Measurements from ENCODE around the gene WDR86. TPM values are rescaled to one million over a fixed set of nuclear protein-coding genes. Genes with fewer than 3 reads are reported as not detected.

The WDR86 gene
- total and polyA plus RNA-seq, 7 experiments from 2014 or later = 0.24 to 9.7 (median 2.3) TPM; not detected in 3

- H3K27ac Mint-ChIP-seq = no peak overlapping the region
- Histone ChIP-seq H3K4me1 (ENCODE audit: control insufficient read depth in 2 of 2, insufficient read depth in 2 of 2, low read length in 2 of 2) (no peaks in the 10 kb centered on the region), H3K27ac (ENCODE audit: low read depth, low read length) (no peak overlapping the region), H3K36me3 (ENCODE audit: control insufficient read depth in 2 of 3, insufficient read depth in 3 of 3, low read length in 3 of 3) (no peaks in the 10 kb centered on the region), H3K9me3 (ENCODE audit: control insufficient read depth in 2 of 3, low read length in 3 of 3) (peaks cover 0 to 7% (median 3%) of the 10 kb centered on the region in 3 experiments), H3K27me3 (ENCODE audit: control insufficient read depth in 2 of 2, insufficient read depth in 2 of 2, low read length in 2 of 2) (no peaks in the 10 kb centered on the region), H3K4me3 (ENCODE audit: low read length) (no peak overlapping the region)
- no peak overlapping the region for H3K4me3 Mint-ChIP-seq
- ChIA-PET POLR2A (no interaction called here), CTCF (no interaction called here)
- peaks cover 0 to 18% (median 8%) of the 10 kb centered on the region in 11 donors for H3K9me3 Mint-ChIP-seq
- H3K36me3 Mint-ChIP-seq = peaks cover 0 to 9% (median 4%) of the 10 kb centered on the region in 5 donors
- no peak for ATAC-seq
- peaks cover 2 to 60% (median 7%) of the 10 kb centered on the region in 5 donors for H3K27me3 Mint-ChIP-seq
- peaks cover 0 to 13% (median 4%) of the 10 kb centered on the region in 7 donors for H3K4me1 Mint-ChIP-seq
- intact Hi-C loops (cut with micrococcal nuclease) = no loop called here
- no peak for DNase-seq
Measured at GRCh38 chr7:151416941-151417315, 7.1 kb upstream of the WDR86 start.

GRCh38 chr7:151416112-151416940 is 6.5 kb upstream of the WDR86 start:
- Mint-ChIP-seq H3K9me3 (peaks cover 0 to 18% (median 6%) of the 10 kb centered on the region in 11 donors), H3K27me3 (peaks cover 7 to 61% (median 11%) of the 10 kb centered on the region in 5 donors), H3K4me3 (no peak overlapping the region), H3K36me3 (peaks cover 0 to 9% (median 0%) of the 10 kb centered on the region in 5 donors), H3K4me1 (peaks cover 0 to 13% (median 5%) of the 10 kb centered on the region in 7 donors), H3K27ac (no peak overlapping the region)
- no peak overlapping the region for H3K4me3 ChIP-seq (ENCODE audit: low read length)
- ChIA-PET CTCF (interaction anchor here (1.3 kb wide), 1 partner anchor 32 kb away, joined by 4 read pairs; no protein-coding TSS in a partner anchor), POLR2A (interaction anchor here (0.7 kb wide), 1 partner anchor 700 kb away, joined by 3 read pairs; the partner anchor contains the start of gene GIMAP1)
- peaks cover 0 to 7% (median 3%) of the 10 kb centered on the region in 3 experiments for H3K9me3 ChIP-seq (ENCODE audit: control insufficient read depth in 2 of 3, low read length in 3 of 3)
- no peaks in the 10 kb centered on the region for H3K27me3 ChIP-seq (ENCODE audit: control insufficient read depth in 2 of 2, insufficient read depth in 2 of 2, low read length in 2 of 2)
- peaks cover 0 to 2% of the 10 kb centered on the region in 2 donors for H3K4me1 ChIP-seq (ENCODE audit: control insufficient read depth in 2 of 2, insufficient read depth in 2 of 2, low read length in 2 of 2)
- intact Hi-C loops (cut with micrococcal nuclease) = no loop called here
- ATAC-seq (no peak), DNase-seq (no peak)
- H3K36me3 ChIP-seq (ENCODE audit: control insufficient read depth in 2 of 3, insufficient read depth in 3 of 3, low read length in 3 of 3) = no peaks in the 10 kb centered on the region
- H3K27ac ChIP-seq (ENCODE audit: low read depth, low read length) = no peak overlapping the region

- peaks cover 0 to 9% (median 0%) of the 10 kb centered on the region in 5 donors for H3K36me3 Mint-ChIP-seq
- no peak overlapping the region for H3K27ac ChIP-seq (ENCODE audit: low read depth, low read length)
- no peak overlapping the region for H3K4me3 Mint-ChIP-seq
- ChIA-PET POLR2A (interaction anchor here (0.7 kb wide), 1 partner anchor 699 kb away, joined by 3 read pairs; the partner anchor contains the start of gene GIMAP1), CTCF (interaction anchor here (1.3 kb wide), 1 partner anchor 32 kb away, joined by 4 read pairs; no protein-coding TSS in a partner anchor)
- peaks cover 4 to 7% of the 10 kb centered on the region in 2 donors for H3K4me1 ChIP-seq (ENCODE audit: control insufficient read depth in 2 of 2, insufficient read depth in 2 of 2, low read length in 2 of 2)
- H3K27me3 ChIP-seq (ENCODE audit: control insufficient read depth in 2 of 2, insufficient read depth in 2 of 2, low read length in 2 of 2) = no peaks in the 10 kb centered on the region
- peaks cover 0 to 7% (median 3%) of the 10 kb centered on the region in 3 experiments for H3K9me3 ChIP-seq (ENCODE audit: control insufficient read depth in 2 of 3, low read length in 3 of 3)
- H3K27me3 Mint-ChIP-seq = peaks cover 15 to 65% (median 19%) of the 10 kb centered on the region in 5 donors
- no peaks in the 10 kb centered on the region for H3K36me3 ChIP-seq (ENCODE audit: control insufficient read depth in 2 of 3, insufficient read depth in 3 of 3, low read length in 3 of 3)
- ATAC-seq (peak; percentile 87), DNase-seq (no peak)
- peaks cover 0 to 18% (median 6%) of the 10 kb centered on the region in 11 donors for H3K9me3 Mint-ChIP-seq
- no peak overlapping the region for H3K27ac Mint-ChIP-seq
- H3K4me3 ChIP-seq (ENCODE audit: low read length) = no peak overlapping the region
- H3K4me1 Mint-ChIP-seq = peaks cover 4 to 16% (median 11%) of the 10 kb centered on the region in 7 donors
- intact Hi-C loops (cut with micrococcal nuclease) = loop anchor here in 1 of 2 donors (2.0 kb wide), 1 partner anchor 13 kb away; no protein-coding TSS in a partner anchor
Measured at GRCh38 chr7:151415375-151416105, 5.7 kb upstream of the WDR86 start.

GRCh38 chr7:151413241-151413640 is 3.4 kb upstream of the WDR86 start:
- Mint-ChIP-seq H3K36me3 (peaks cover 0 to 3% (median 0%) of the 10 kb centered on the region in 5 donors), H3K27me3 (peaks cover 19 to 72% (median 27%) of the 10 kb centered on the region in 5 donors), H3K27ac (no peak overlapping the region), H3K4me3 (no peak overlapping the region), H3K9me3 (peaks cover 0 to 4% (median 2%) of the 10 kb centered on the region in 11 donors), H3K4me1 (peaks cover 11 to 24% (median 19%) of the 10 kb centered on the region in 7 donors)
- ATAC-seq (no peak), DNase-seq (no peak)
- intact Hi-C loops (cut with micrococcal nuclease) = loop anchor here in 1 of 2 donors (5.0 kb wide), 1 partner anchor 34 kb away; no protein-coding TSS in a partner anchor
- no peak overlapping the region for H3K4me3 ChIP-seq (ENCODE audit: low read length)
- H3K4me1 ChIP-seq (ENCODE audit: control insufficient read depth in 2 of 2, insufficient read depth in 2 of 2, low read length in 2 of 2) = peaks cover 11 to 24% of the 10 kb centered on the region in 2 donors
- peaks cover 0 to 4% of the 10 kb centered on the region in 2 donors for H3K27me3 ChIP-seq (ENCODE audit: control insufficient read depth in 2 of 2, insufficient read depth in 2 of 2, low read length in 2 of 2)
- H3K36me3 ChIP-seq (ENCODE audit: control insufficient read depth in 2 of 3, insufficient read depth in 3 of 3, low read length in 3 of 3) = no peaks in the 10 kb centered on the region
- no peaks in the 10 kb centered on the region for H3K9me3 ChIP-seq (ENCODE audit: control insufficient read depth in 2 of 3, low read length in 3 of 3)
- no peak overlapping the region for H3K27ac ChIP-seq (ENCODE audit: low read depth, low read length)
- CTCF ChIA-PET = no interaction called here
- POLR2A ChIA-PET = no interaction called here

- H3K27ac Mint-ChIP-seq = no peak overlapping the region
- no peak overlapping the region for H3K27ac ChIP-seq (ENCODE audit: low read depth, low read length)
- H3K4me3 ChIP-seq (ENCODE audit: low read length) = no peak overlapping the region
- H3K4me3 Mint-ChIP-seq = no peak overlapping the region
- CTCF ChIA-PET = interaction anchor here (1.0 to 1.1 kb wide), 2 partner anchors 25 to 44 kb away, joined by 3 read pairs; no protein-coding TSS in a partner anchor
- POLR2A ChIA-PET = interaction anchor here (0.6 kb wide), 1 partner anchor 41 kb away, joined by 5 read pairs; no protein-coding TSS in a partner anchor
- H3K27me3 ChIP-seq (ENCODE audit: control insufficient read depth in 2 of 2, insufficient read depth in 2 of 2, low read length in 2 of 2) = peaks cover 0 to 8% of the 10 kb centered on the region in 2 donors
- peaks cover 0 to under 1% (median 0%) of the 10 kb centered on the region in 11 donors for H3K9me3 Mint-ChIP-seq
- DNase-seq (no peak), ATAC-seq (no peak)
- peaks cover 19 to 70% (median 27%) of the 10 kb centered on the region in 5 donors for H3K27me3 Mint-ChIP-seq
- peaks cover 11 to 24% (median 19%) of the 10 kb centered on the region in 7 donors for H3K4me1 Mint-ChIP-seq
- no peaks in the 10 kb centered on the region for H3K36me3 Mint-ChIP-seq
- H3K9me3 ChIP-seq (ENCODE audit: control insufficient read depth in 2 of 3, low read length in 3 of 3) = no peaks in the 10 kb centered on the region
- intact Hi-C loops (cut with micrococcal nuclease) = loop anchor here in 1 of 2 donors (5.0 kb wide), 1 partner anchor 35 kb away; no protein-coding TSS in a partner anchor
- H3K4me1 ChIP-seq (ENCODE audit: control insufficient read depth in 2 of 2, insufficient read depth in 2 of 2, low read length in 2 of 2) = peaks cover 11 to 24% of the 10 kb centered on the region in 2 donors
- no peaks in the 10 kb centered on the region for H3K36me3 ChIP-seq (ENCODE audit: control insufficient read depth in 2 of 3, insufficient read depth in 3 of 3, low read length in 3 of 3)
Measured at GRCh38 chr7:151412318-151412717, 2.5 kb upstream of the WDR86 start.

GRCh38 chr7:151411551-151411950 is 1.7 kb upstream of the WDR86 start:
- CTCF ChIA-PET = interaction anchor here (1.0 to 1.1 kb wide), 2 partner anchors 26 to 43 kb away, joined by 3 read pairs; no protein-coding TSS in a partner anchor
- Histone ChIP-seq H3K4me3 (ENCODE audit: low read length) (no peak overlapping the region), H3K4me1 (ENCODE audit: control insufficient read depth in 2 of 2, insufficient read depth in 2 of 2, low read length in 2 of 2) (peaks cover 11 to 24% of the 10 kb centered on the region in 2 donors), H3K27ac (ENCODE audit: low read depth, low read length) (no peak overlapping the region), H3K27me3 (ENCODE audit: control insufficient read depth in 2 of 2, insufficient read depth in 2 of 2, low read length in 2 of 2) (peaks cover 0 to 8% of the 10 kb centered on the region in 2 donors), H3K9me3 (ENCODE audit: control insufficient read depth in 2 of 3, low read length in 3 of 3) (no peaks in the 10 kb centered on the region), H3K36me3 (ENCODE audit: control insufficient read depth in 2 of 3, insufficient read depth in 3 of 3, low read length in 3 of 3) (no peaks in the 10 kb centered on the region)
- peaks cover 19 to 69% (median 27%) of the 10 kb centered on the region in 5 donors for H3K27me3 Mint-ChIP-seq
- DNase-seq (no peak), ATAC-seq (no peak)
- peaks cover 11 to 24% (median 19%) of the 10 kb centered on the region in 7 donors for H3K4me1 Mint-ChIP-seq
- intact Hi-C loops (cut with micrococcal nuclease) = loop anchor here in 1 of 2 donors (5.0 kb wide), 1 partner anchor 36 kb away; no protein-coding TSS in a partner anchor
- H3K27ac Mint-ChIP-seq = no peak overlapping the region
- no peaks in the 10 kb centered on the region for H3K9me3 Mint-ChIP-seq
- POLR2A ChIA-PET = no interaction called here
- H3K36me3 Mint-ChIP-seq = no peaks in the 10 kb centered on the region
- peak overlapping the region in 2 of 10 donors; percentile 5 to 82 for H3K4me3 Mint-ChIP-seq

Data from naive thymus-derived CD4-positive, alpha-beta T cell (primary cell).